GM19438 (cell line): ENCODE data around the gene GOSR1.
"Not testable (repeated sequence)": the region's sequence is repeated elsewhere in the genome, so short reads cannot be mapped to it uniquely, and the experiment has no call there.

ENCODE experiments used
- ATAC-seq: cut with Tn5 transposase; IDR thresholded peaks from one replicate; pipeline ENCODE4 v1.9.1; 2021; ENCODE audit warnings: low read depth; ENCODE audit not compliant: unreplicated experiment

Gene GOSR1

DNA sequence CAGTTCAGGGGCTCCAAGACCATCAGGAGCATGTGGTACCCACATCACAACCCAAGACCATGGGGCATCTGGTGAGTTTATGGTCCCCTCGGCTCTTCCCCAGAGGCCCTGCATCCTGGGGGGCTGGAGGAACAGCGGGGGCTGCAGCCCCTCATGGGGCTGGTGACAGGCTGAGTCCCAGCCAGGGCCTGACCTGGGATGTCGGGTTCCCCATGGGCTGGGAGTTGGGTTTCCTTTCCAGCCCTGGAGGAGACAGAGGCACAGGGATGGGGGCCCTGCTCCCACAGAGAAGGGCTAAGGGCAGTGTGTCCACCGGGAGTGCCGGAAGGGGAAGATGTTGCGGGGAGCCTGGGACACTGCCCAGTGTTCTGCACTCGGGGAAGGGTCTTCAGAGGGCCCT lies 82.4 kb downstream of the GOSR1 start:
- no peak for ATAC-seq

DNA sequence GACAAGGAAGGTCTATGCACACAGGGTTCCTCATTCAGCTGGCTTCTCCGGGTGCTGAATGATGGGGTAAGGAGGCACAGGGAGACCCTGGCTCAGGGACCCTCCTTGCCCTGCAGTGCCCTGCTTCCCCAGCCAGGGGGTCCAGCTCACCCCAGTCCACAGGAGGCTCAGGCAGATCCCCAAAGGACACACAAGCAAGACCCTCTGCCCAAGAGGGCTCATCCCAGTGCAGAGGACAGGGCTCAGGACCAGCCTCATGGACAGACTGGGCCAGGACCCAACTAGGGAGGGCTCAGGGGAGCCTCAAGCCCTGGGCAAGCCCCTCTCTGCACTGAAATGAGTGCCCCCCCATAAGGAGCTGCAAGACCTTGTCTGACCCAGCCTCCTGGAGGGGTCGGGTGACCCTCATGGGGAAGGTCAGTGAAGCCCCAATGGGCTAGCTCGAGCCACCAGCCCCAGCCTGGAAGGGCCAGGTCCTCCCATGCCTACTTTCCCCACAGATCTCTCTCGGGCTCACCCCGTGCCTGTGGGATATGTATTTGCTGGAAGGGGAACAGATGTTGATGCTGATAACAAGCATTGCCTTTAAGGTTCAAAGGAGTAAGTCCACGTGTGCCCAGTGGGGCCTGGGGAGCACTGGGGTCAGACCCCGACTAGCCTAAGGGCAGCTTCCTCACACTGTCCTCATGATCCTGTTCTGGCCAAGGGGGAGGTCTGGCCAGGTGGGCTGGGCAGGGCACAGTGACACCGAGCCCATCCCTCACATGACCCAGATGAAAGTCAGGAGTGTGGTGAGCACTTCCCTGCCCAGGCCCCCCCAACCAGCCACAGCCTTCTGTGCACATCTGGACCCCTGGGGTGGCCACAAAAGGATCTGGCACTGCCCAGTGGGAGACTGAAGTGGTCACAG lies 83.2 kb downstream of the GOSR1 start:
- not testable (repeated sequence) for ATAC-seq

DNA sequence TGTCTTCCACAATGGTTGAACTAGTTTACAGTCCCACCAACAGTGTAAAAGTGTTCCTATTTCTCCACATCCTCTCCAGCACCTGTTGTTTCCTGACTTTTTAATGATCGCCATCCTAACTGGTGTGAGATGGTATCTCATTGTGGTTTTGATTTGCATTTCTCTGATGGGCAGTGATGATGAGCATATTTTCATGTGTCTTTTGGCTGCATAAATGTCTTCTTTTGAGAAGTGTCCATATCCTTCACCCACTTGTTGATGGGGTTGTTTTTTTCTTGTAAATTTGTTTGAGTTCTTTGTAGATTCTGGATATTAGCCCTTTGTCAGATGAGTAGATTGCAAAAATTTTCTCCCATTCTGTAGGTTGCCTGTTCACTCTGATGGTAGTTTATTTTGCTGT lies 84.6 kb downstream of the GOSR1 start:
- not testable (repeated sequence) for ATAC-seq

DNA sequence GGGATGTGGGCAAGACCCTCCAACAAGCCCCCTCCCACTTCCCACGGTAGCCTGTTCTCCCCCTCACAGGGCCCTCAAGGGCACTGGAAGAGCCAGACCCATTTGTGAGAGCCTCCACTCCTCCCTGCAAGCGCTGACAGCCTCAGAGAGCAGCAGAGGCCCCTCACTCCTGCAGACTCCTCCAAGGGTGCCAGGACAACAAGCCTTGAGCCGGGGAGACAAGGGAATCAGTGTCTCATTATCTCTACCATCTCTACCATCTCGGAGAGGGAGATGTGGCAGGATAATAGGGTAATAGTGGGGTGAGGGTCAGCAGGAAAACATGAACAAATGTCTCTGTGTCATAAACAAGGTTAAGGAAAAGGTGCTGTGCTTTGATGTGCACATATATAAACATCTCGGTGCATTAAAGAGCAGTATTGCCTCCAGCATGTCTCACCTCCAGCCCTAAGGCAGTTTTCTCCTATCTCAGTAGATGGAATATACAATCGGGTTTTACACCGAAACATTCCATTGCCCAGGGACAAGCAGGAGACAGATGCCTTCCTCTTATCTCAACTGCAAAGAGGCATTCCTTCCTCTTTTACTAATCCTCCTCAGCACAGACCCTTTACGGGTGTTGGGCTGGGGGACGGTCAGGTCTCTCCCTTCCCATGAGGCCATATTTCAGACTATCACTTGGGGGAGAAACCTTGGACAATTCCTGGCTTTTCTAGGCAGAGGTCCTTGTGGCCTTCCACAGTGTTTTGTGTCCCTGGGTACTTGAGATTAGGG lies 86.1 kb downstream of the GOSR1 start:
- not testable (repeated sequence) for ATAC-seq

DNA sequence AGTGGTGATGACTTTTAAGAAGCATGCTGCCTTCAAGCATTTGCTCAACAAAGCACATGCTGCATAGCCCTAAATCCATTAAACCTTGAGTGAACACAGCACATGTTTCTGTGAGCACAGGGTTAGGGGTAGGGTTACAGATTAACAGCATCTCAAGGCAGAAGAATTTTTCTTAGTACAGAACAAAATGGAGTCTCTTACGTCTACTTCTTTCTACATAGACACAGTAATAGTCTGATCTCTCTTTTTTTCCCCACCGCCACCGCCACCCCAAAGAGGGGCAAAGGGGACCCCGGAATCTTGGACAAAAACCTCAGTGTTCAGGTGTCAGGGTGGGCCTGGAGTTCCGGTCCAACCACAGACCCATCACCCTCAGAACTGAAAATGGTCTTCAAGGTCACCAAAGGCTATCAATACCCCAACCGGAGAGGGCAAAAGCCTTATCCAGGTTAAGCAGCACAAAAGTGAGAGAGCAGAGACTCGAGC lies 86.7 kb downstream of the GOSR1 start:
- ATAC-seq = not testable (repeated sequence)

DNA sequence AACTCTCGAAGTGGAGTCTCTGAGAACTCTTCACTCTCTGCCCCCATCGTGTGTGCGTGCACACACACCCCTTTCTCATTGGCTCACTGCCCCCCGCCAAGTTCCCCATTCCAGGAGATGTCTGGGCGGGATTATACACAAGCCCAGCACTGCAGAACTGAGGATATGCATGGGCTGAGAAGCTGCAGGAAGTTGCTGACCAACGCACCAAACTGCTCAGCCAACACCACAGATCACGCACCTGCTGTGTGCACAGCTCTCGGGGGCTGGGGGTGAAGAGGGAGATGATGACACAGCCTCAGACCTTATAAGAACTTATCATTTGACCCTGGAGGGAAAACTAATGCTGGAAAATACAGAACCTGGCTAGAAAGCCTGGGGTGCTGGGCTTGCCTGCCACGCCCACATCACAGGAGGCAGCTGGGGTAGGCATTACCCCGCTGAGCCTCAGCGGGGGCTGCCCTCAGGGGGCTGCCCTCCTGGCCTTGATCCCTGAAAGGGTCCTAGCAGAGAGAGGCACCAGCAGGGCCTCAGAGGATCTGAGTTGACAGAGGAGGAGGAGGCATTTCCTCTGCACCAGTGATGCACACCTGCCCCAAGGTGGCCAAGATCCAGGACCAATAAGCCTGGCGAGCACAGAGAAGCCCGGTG lies 87.3 kb downstream of the GOSR1 start:
- ATAC-seq = not testable (repeated sequence)

DNA sequence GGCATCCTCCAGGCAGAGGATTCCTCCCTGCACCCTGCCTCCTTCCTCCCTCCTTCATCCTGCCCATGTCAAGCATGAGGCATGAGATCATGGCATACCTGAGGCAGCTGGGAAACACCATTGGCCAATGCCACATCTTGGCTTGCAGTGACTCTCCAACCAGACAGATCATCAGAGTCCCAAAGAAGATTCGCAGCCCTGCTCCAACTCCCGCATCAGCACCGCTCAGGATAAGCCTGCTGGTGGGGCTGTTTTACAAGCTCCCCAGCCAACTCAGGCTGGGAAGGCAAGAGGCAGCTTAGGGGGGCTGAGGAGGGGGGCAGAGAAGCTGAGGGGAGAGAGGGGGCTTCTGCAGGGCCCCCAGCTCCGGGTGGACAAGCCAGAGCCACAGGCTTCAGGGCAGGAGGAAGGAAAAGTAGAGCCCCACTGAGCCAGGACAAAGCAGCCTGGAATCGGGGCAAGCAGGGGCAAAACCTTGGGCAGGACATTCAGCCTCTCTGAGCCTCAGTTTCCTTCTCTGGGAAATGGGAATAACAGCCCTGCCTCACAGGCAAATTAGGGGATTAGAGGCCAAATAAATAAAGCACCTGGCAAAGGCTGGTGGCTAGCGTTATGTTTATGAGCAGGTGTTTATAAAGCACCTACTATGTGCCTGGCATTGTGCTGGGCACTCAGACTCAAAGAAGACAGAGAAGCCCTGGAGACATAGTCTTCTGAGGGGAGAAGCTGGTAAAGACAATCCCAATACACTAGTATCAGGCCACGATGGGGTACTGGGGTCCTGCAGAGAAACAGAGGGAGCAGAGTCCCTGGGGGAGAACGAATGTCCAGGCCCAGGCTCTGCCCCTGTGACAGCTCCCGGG lies 88.1 kb downstream of the GOSR1 start:
- ATAC-seq = no peak

DNA sequence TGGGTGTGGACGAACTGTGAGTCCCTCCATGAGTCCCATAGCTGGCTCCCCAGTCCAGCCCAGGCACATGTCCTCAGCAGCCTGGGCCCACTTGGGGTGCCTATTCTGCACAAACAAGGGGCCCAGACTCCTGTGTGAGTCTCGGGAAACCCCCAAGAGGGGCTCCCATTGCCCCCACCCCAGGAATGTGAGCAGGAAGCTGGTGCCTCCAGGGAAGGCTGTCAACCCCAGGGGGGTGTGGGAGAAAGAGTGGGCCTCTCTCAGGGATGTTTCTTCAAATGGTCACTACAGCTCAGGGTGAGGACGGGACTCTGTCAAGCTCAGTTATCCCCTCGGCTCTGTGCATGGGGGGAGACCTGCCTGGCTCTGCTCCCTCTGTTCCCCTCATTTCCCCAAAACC lies 88.9 kb downstream of the GOSR1 start:
- ATAC-seq = not testable (repeated sequence)

DNA sequence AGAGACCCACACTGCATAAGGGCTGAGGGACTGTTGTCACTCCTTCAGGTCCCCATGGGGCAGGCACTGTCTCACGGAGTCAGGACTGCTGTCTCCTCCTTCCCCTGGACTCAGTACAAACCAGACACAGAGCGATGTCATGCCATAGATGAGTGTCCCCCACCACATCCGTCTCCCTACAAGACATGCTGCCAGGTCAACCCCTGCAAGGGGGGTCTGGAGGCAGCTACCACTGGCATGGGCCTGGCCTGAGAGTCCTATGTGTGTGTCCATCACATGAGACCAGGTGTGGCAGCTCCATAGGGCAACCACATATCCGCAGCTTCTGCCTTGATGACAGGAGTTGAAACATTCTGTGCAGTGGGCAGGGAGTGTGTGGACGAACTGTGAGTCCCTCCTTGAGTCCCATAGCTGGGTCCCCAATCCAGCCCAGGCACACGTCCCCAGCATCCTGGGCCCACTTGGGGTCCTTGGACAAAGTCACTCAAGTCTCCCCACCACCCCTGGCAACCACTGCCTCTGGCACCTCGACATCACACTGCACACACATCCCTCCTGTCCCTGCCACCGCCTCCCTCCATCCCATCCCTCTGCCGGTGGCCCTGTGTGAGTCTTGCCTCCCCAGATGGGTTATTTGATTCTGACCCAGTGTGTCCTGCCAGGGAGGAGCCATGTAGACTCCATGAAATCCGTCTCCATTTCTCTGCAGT lies 89.5 kb downstream of the GOSR1 start:
- ATAC-seq = not testable (repeated sequence)

DNA sequence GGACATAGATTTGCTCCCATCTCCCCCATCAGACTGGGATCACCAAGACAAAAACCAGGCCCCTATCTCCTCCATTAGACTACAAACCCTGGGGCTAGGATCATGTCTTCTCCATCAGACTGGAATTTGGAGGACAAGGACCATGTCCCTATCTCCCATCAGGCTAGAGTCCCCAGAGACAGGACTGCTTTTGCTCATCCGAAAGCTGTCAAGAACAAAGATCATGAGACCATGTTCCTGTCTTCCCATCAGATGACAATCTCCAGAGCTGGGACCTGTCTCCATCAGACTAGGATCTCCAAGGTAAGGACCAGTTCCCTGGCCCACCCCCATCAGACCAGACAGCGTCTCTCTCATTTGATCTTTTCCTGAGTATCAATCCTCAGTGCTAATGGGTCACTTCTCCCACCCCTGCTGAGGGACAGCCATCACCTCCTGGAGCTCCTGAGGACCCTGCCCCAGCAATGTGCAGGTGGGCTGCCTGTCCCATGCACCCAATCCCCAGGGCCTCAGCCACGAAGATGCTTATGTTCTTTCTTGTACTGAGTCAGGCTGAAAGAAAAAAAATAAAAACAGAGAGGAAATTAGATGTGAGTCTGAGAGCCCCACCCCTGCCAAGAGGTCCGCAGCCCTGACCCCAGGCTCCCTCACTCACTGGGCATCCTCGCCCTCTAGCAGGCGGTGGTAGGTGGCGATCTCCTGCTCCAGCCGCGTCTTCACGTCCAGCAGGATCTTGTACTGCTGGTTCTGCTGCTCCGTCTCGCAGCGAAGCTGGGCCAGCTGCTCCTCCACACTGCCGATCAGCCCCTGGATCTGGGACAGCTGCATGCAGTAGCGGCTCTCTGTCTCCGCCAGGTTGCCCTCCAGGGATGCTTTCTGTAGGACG lies 90.3 kb downstream of the GOSR1 start:
- no peak for ATAC-seq

DNA sequence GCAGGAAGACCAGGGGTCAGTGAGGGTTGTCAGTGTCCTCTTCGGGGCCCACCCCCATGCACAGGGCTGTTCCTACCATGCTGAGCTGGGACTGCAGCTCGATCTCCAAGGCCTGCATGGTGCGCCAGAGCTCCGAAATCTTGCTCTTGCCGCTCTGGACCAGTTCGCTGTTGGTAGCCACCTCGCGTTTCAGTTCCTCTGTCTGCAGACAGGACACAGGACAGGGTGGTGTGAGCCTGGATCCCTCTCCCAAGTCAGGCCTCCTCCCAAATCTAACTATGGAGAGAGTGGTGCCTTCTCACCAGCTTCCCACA lies 90.9 kb downstream of the GOSR1 start:
- no peak for ATAC-seq

DNA sequence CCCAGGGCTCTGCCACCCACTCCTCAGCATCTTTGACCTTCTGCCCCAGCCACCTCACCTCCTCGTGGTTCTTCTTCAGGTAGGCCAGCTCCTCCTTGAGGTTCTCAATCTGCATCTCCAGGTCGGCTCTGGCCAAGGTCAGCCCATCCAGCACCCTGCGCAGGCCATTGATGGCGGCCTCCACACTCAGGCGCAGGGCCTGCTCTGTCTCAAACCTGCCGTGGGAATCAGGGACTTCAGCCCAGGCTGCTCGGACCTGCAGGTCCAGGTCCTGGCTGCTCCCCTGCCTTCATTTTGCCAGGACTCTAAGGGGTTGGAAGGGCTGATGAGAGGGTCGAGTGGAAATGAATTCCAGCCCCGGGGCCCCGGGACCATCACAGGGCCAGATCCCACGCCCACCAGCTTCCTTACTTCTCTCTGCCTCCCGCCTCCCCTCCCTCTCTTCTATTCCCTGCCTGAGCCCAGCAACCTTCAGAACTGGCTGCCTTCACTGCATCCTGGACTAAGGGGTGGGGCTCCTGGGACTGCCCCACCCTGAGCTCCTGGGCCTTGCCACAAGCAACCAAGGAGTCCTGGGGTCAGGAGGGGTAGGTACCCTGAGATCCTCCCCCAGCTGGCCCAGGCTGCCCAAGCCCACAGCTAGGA lies 92.4 kb downstream of the GOSR1 start:
- not testable (repeated sequence) for ATAC-seq

DNA sequence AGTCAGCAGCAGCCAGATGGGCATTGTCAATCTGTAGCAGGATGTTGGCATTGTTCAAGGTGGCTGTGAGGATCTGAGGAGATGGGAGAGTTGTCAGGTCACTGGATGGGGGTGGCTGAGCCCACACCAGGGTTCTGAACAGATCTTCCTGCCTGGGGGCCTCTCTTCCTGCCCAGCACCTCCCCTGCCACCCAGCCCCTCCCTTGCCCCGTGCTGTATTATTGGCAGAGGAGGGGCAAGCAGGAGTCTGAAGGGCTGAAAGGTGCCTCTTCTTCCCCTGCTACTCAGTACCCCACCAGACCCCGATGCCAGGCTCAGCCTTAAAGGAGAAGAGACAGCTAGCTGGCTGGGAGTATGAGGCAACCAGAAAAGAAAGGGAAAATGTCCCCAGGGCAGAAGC lies 93.0 kb downstream of the GOSR1 start:
- ATAC-seq = no peak

DNA sequence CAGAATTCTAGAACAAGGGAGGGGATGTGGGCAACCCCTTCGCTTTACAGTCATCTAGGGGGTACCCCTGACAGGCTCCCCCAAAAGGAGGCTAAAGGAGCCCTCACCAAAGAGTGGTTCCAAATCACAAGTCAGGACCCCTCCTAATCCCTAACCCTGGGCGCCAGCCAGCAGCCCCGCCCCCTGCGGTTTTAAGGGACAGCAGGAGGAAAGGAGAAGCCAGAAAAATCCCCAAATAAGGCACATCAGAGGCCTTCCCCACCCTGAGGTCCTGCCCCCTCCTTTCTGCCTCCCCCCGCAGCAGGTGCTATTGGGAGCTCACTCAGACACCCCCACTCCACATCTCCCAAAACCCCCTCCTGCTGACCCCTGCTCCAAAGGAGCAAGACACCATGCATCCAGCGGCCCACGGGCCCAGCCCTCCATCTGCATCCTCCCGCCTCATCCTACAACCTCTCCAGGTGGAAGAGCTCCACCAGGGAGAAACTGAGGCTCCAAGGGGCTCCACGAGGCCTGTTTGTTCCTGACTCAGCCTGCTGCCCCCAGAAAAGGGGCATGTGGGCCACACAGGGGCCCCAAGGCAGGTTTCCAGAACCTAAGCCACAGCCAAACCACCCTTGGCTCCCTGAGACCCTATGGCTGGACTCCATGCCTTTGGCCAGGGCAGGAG lies 93.5 kb downstream of the GOSR1 start:
- no peak for ATAC-seq

DNA sequence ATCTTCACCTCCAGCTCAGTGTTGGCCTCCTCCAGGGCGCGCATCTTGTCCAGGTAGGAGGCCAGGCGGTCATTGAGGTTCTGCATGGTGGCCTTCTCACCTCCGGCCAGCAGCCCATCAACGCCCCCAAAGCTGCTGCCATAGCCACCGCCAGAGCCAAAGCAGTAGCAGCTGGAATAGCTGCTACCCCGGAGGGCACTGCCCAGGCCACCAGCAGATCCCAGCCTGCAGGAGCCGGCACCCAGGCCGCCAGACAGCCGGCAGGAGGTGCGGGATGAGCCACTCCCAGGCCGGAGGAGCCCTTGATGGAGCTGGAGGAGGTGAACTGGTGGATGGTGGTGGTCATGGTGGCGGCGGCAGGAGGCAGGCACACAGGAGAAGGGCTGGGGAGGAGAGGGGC lies 94.2 kb downstream of the GOSR1 start:
- not testable (repeated sequence) for ATAC-seq

DNA sequence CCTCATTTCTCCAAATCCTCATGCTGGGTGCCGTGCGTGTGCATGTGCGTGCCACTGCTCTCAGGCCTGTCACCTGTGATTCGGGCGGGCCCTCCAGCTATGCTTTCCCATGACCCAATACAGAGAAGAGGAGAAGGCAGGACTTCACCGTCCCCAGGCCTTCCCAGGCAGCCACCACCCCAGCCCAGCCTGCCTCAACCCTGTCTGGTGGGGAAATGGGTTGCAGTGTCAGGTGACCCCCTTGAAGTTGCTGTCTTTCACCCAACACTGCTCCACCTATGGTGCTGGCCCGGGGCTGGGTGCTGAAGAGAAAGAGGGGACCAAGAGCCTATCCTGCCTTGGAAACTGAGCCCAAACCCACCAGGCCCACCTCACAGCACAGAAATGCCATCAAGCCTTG lies 94.7 kb downstream of the GOSR1 start:
- ATAC-seq = no peak

DNA sequence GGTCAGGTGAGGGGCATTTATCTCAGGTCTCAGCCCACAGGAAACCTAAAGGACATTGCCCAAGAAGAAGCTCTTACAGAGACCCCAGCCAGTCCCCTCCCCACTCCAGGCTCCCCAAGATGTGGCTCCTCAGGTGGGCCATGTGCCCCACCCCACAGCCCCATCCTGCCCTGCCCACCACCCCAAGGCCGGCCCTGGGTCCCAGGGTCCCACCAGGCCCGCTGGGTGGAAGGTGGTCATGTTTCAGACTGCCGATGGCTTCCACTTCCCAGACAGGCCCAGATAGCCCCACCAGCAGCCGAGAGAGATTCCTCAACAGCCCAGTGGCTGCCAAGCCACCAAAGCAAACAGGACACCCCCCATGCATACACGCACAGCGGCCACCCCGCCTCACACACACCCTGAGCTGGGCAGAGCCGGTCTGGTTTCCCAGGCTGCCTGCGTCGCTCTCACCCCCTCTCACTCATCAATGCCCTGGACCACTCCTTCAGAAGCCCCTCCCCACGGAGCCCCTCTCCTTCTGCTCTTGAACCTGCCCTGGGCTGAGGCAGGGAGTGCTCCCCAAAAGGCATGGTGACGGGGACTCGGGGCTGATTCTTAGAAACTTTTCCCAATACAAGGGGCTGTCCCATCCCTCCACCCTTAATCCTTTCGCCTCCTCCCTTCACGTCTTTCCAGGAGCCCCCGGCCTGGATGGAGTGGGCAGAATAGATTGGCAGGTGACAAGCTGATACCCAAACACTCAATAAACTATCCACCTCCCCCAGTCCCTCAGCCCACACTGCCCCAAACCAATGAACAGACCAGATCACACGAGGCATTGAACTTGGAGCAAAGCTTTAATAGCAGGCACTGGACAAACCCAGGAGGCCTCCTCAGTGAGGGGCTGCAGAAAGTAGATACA lies 95.7 kb downstream of the GOSR1 start:
- not testable (repeated sequence) for ATAC-seq
